Measurements from ENCODE around the gene KLF9. TPM values are rescaled to one million over a fixed set of nuclear protein-coding genes. Genes with fewer than 3 reads are reported as not detected.

Gene KLF9
- total RNA-seq, 1 donor from 2014 or later = 6.3 TPM

DNA sequence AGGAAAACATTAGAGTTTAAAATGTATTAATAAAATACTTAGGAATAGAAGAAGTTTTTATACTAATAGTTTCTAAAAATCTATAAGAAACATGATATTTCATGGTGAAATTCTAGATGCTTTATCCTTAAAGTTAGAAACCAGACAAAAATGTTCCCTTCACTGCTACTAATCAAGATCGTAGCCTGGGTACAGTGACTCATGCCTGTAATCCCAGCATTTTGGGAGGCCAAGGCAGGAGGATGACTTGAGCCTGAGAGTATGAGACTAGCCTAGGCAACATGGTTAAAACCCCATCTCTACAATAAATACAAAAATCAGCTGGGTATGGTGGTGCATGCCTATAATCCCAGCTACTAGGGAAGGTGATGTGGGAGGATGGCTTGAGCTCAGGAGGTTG is 30.4 kb upstream of the KLF9 start:
- Mint-ChIP-seq H3K4me3 (no peak overlapping the region), H3K27me3 (peaks cover under 1% of the 10 kb centered on the region), H3K9me3 (no peaks in the 10 kb centered on the region), H3K27ac (no peak overlapping the region), H3K4me1 (no peaks in the 10 kb centered on the region), H3K36me3 (ENCODE audit: low read depth) (no peaks in the 10 kb centered on the region)
- TF ChIP-seq, protein P1, sequence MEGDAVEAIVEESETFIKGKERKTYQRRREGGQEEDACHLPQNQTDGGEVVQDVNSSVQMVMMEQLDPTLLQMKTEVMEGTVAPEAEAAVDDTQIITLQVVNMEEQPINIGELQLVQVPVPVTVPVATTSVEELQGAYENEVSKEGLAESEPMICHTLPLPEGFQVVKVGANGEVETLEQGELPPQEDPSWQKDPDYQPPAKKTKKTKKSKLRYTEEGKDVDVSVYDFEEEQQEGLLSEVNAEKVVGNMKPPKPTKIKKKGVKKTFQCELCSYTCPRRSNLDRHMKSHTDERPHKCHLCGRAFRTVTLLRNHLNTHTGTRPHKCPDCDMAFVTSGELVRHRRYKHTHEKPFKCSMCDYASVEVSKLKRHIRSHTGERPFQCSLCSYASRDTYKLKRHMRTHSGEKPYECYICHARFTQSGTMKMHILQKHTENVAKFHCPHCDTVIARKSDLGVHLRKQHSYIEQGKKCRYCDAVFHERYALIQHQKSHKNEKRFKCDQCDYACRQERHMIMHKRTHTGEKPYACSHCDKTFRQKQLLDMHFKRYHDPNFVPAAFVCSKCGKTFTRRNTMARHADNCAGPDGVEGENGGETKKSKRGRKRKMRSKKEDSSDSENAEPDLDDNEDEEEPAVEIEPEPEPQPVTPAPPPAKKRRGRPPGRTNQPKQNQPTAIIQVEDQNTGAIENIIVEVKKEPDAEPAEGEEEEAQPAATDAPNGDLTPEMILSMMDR (IDR thresholded peaks at IDR 0.05) = no peak
- intact Hi-C loops (cut with micrococcal nuclease) = no loop called here
- CTCF ChIA-PET = no interaction called here
- POLR2A ChIA-PET = interaction anchor here (0.7 kb wide), 1 partner anchor 1702 kb away, joined by 3 read pairs; no protein-coding TSS in a partner anchor
- no peak for DNase-seq
- no peak for ATAC-seq (ENCODE audit: low read depth)

DNA sequence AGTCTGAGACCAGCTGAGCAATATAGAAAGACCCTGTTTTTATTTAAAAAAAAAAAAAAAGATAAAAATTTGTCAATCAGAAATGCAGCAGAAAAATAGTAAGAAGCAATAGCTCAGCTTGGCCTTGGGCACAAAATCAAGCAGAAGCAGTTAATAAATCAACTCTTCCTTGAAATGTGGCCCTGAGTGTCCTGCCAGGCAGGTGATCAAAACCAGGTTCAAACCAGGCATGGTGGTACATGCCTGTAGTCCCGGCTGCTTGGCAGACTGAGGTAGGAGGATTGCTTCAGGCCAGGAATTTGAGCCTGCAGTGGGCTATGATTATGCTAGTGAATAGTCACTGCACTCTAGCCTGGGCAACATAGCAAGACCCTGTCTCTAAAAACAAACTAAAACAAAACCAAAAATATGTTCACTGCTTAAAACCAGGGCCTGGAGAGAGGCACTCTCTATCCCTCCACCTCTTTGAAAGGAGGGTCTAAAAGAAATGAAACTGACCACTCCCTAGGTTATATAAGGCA is 27.9 kb upstream of the KLF9 start:
- CTCF ChIA-PET = no interaction called here
- Mint-ChIP-seq H3K27me3 (peaks cover 12% of the 10 kb centered on the region), H3K27ac (no peak overlapping the region), H3K4me3 (no peak overlapping the region), H3K36me3 (ENCODE audit: low read depth) (no peaks in the 10 kb centered on the region), H3K4me1 (no peaks in the 10 kb centered on the region), H3K9me3 (no peaks in the 10 kb centered on the region)
- ATAC-seq (ENCODE audit: low read depth) (no peak), DNase-seq (no peak)
- intact Hi-C loops (cut with micrococcal nuclease) = no loop called here
- TF ChIP-seq, protein P1 (IDR thresholded peaks at IDR 0.05) = no peak
- POLR2A ChIA-PET = no interaction called here

DNA sequence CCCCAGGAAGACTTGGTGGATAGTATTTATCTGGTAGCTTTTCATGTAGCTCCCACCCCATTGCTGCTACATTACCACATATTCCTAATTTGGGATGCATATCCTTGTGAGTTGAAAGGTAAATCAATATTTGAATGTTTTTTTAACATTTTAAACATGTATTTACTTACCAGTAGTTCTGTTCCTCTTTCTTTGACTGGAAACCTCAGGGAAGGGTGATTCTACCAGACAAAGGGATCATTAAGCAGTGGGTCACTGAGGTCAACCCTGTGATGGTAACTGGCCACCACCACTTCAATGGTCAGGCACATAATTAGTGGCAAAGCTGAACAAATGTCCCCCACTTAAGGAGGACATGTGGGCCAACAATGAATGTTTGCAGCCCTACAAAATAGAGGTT is 27.2 kb upstream of the KLF9 start:
- no peaks in the 10 kb centered on the region for H3K4me1 Mint-ChIP-seq
- intact Hi-C loops (cut with micrococcal nuclease) = no loop called here
- H3K36me3 Mint-ChIP-seq (ENCODE audit: low read depth) = no peaks in the 10 kb centered on the region
- H3K27ac Mint-ChIP-seq = no peak overlapping the region
- H3K27me3 Mint-ChIP-seq = peaks cover 14% of the 10 kb centered on the region
- H3K4me3 Mint-ChIP-seq = no peak overlapping the region
- DNase-seq (no peak), ATAC-seq (ENCODE audit: low read depth) (no peak)
- POLR2A ChIA-PET = interaction anchor here (0.5 kb wide), 1 partner anchor 1048 kb away, joined by 4 read pairs; no protein-coding TSS in a partner anchor
- no peaks in the 10 kb centered on the region for H3K9me3 Mint-ChIP-seq
- TF ChIP-seq, protein P1 (IDR thresholded peaks at IDR 0.05) = no peak
- CTCF ChIA-PET = no interaction called here

DNA sequence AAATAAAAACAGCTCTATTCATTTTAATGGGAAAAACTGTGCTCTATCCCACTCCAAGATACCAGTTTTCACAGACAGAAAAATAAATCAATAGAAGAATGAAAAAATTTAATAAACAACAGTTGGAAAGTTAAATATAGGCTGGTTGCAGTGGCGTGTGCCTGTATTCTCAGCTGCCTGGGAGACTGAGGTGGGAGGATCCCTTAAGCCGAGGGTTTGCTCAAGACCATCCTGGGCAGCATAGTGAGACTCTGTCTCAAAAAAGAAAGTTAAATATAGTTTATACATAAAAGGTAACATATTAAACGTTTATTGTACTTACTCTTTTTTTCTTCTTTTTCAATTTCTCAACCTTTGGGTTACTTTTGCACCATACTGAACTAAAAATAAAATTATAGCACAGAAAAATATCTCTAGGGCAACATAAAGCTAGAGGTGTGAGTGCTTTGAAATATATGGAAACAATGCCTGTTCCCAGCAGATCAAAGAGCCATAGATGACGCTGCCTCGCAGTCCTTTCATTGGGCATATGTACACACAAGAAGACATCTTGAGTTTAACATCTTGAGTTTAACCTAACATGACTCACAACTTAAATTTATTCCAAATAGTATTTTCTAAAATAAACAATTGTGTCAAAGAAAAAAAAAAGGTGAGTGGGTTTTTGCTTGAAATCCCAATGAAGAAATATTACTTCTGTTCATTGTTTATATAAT is 25.7 kb upstream of the KLF9 start:
- H3K36me3 Mint-ChIP-seq (ENCODE audit: low read depth) = no peaks in the 10 kb centered on the region
- no peak overlapping the region for H3K27ac Mint-ChIP-seq
- H3K27me3 Mint-ChIP-seq = peaks cover 14% of the 10 kb centered on the region
- ATAC-seq (ENCODE audit: low read depth) (no peak), DNase-seq (no peak)
- ChIA-PET CTCF (no interaction called here), POLR2A (no interaction called here)
- TF ChIP-seq, protein P1 (IDR thresholded peaks at IDR 0.05) = no peak
- no peaks in the 10 kb centered on the region for H3K9me3 Mint-ChIP-seq
- no peaks in the 10 kb centered on the region for H3K4me1 Mint-ChIP-seq
- intact Hi-C loops (cut with micrococcal nuclease) = no loop called here
- no peak overlapping the region for H3K4me3 Mint-ChIP-seq

DNA sequence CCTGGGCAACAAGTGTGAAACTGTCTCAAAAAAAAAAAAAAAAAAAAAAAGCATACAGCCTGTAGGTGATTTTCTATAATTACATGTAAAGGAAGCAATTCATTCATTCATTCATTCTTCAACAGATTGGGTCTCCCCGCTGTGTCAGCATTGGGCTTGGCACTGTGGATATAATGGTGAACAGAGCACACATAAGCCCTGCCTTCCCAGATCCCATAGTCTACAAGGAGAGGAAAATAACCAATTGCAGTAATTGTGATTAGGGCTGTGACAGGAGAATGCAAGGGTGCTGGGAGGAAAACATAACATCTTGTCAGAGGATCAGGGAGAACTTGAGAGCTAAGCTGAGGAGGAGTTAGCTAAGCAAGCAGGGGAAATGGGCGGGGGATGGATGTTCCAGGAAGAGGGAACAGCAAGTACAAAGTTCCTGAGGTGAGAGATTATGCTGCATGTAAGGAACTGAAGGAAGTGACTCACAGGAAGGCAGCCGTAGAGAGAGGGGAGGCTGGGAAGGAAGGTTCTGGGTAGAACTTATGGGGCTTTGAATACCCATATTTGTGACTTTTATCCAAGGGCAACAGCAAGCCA is 24.0 kb upstream of the KLF9 start:
- TF ChIP-seq, protein P1 (IDR thresholded peaks at IDR 0.05) = no peak
- ATAC-seq (ENCODE audit: low read depth) (no peak), DNase-seq (no peak)
- Mint-ChIP-seq H3K27me3 (peaks cover 14% of the 10 kb centered on the region), H3K27ac (no peak overlapping the region), H3K4me1 (no peaks in the 10 kb centered on the region), H3K9me3 (no peaks in the 10 kb centered on the region), H3K36me3 (ENCODE audit: low read depth) (no peaks in the 10 kb centered on the region), H3K4me3 (no peak overlapping the region)
- intact Hi-C loops (cut with micrococcal nuclease) = no loop called here
- ChIA-PET CTCF (no interaction called here), POLR2A (no interaction called here)

Data from activated B cell treated with CpG ODN at 0.5 μM for 24 hours (primary cell).